HCT116 (cell line): ENCODE measurements around the gene CFAP61. TPM values are rescaled to one million over a fixed set of nuclear protein-coding genes. Genes with fewer than 3 reads are reported as not detected.

Experiments
- ATAC-seq: fragments of 200-7000 bp; cut with Tn5 transposase; 2 replicates; pipeline ENCODE4 v1.9.1; 2020; ENCODE audit warnings: mild to moderate bottlenecking, moderate library complexity
- Bru-seq: library from RNA; stranded (reverse); fragments of 400-500 nt; gene quantifications from one replicate; lab custom pipeline; 2021; lab: Mats Ljungman, UMichigan
- BruChase-seq, 2 experiments: library from RNA; stranded (reverse); fragments of 400-500 nt; gene quantifications; one replicate each; lab custom pipeline; 2021; lab: Mats Ljungman, UMichigan
- BruUV-seq: library from RNA; stranded (reverse); fragments of 400-500 nt; replicated peaks from 2 replicates; lab custom pipeline; 2021; lab: Mats Ljungman, UMichigan
- CTCF ChIA-PET: fragments of 300-600 bp; sonication (Branson Sonifier 250); formaldehyde crosslinking; loops from one replicate; lab custom pipeline; 2021; ENCODE audit warnings: antibody characterized with exemption; lab: Charles Lee
- POLR2A ChIA-PET: fragments of 300-600, 350-600 bp; sonication (Branson Sonifier 250); formaldehyde crosslinking; loops from one replicate; lab custom pipeline; 2021; ENCODE audit warnings: antibody characterized with exemption; lab: Charles Lee
- RAD21 ChIA-PET, 2 experiments: fragments of 300-600 bp; sonication (Branson Sonifier 250); formaldehyde crosslinking; loops; one replicate each; lab custom pipeline; 2023; ENCODE audit warnings: low total read pairs in 2 of 2; ENCODE audit not compliant: uncharacterized antibody in 2 of 2, unreplicated experiment in 2 of 2, low non-redundant PET in 1 of 2; lab: Charles Lee
- DNase-seq: peaks from one replicate; pipeline ENCODE4 v3.0.0-alpha.2; 2010; ENCODE audit warnings: low read depth, low spot score
- H2AFZ ChIP-seq: fragments of 200-600 bp; shearing (Covaris generic), sonication (generic); 2 replicates; pipeline ENCODE4 v1.6.1; 2017; ENCODE audit warnings: low read depth, mixed run types, mixed read lengths, antibody characterized with exemption, low read length; ENCODE audit not compliant: poor library complexity, severe bottlenecking
- H3K27ac ChIP-seq: 2 replicates; pipeline ENCODE4 v1.5.1; 2012; ENCODE audit warnings: low read depth, low read length
- H3K27me3 ChIP-seq: fragments of 200-600 bp; sonication (generic); 2 replicates; pipeline ENCODE4 v1.6.1; 2016; ENCODE audit warnings: mixed run types, low read length, mixed read lengths; ENCODE audit not compliant: insufficient read depth
- H3K36me3 ChIP-seq, 2 experiments: fragments of 200-500 bp in 1 of 2; fragments of 200-600 bp in 1 of 2; sonication (Bioruptor generic) in 1 of 2; sonication (generic) in 1 of 2; 2 replicates each; pipeline versions ENCODE4 v1.5.1 to v1.6.1; 2014 to 2016; ENCODE audit warnings: low read length in 2 of 2, inconsistent platforms in 1 of 2, mixed read lengths in 1 of 2, mixed run types in 1 of 2; ENCODE audit not compliant: insufficient read depth in 2 of 2, control insufficient read depth in 1 of 2
- H3K4me1 ChIP-seq, 2 experiments: fragments of 200-600 bp in 1 of 2; sonication (generic) in 1 of 2; 2 replicates each; pipeline versions ENCODE4 v1.5.1 to v1.6.1; 2012 to 2017; ENCODE audit warnings: low read length in 2 of 2, inconsistent platforms in 1 of 2, mild to moderate bottlenecking in 1 of 2, mixed read lengths in 1 of 2, mixed run types in 1 of 2, moderate library complexity in 1 of 2; ENCODE audit not compliant: insufficient read depth in 2 of 2, control insufficient read depth in 1 of 2
- H3K4me2 ChIP-seq: fragments of 200-600 bp; sonication (generic); 2 replicates; pipeline ENCODE4 v1.6.1; 2017; ENCODE audit warnings: mixed run types, low read length, mixed read lengths
- H3K4me3 ChIP-seq, 2 experiments: fragments of 200-600 bp in 1 of 2; sonication (generic) in 1 of 2; replicated peaks in 1 of 2; 2 replicates each; pipeline ENCODE4 v1.5.1; 2011 to 2016; ENCODE audit warnings: low read length in 2 of 2, control low read depth in 1 of 2, low read depth in 1 of 2, mild to moderate bottlenecking in 1 of 2, mixed read lengths in 1 of 2, mixed run types in 1 of 2
- H3K79me2 ChIP-seq: fragments of 200-600 bp; sonication (generic); 2 replicates; pipeline ENCODE4 v1.6.1; 2017; ENCODE audit warnings: mild to moderate bottlenecking, mixed run types, low read length, moderate library complexity, mixed read lengths; ENCODE audit not compliant: insufficient read depth
- H3K9ac ChIP-seq: fragments of 200-600 bp; sonication (generic); 2 replicates; pipeline ENCODE4 v1.6.1; 2016; ENCODE audit warnings: low read length, mixed read lengths
- H3K9me2 ChIP-seq: fragments of 200-600 bp; sonication (generic), shearing (Covaris generic); 2 replicates; pipeline ENCODE4 v1.6.1; 2017; ENCODE audit warnings: mixed run types, mild to moderate bottlenecking, moderate library complexity; ENCODE audit not compliant: insufficient read depth
- H3K9me3 ChIP-seq, 2 experiments: fragments of 200-500 bp in 1 of 2; fragments of 200-600 bp in 1 of 2; sonication (Bioruptor generic) in 1 of 2; sonication (generic) in 1 of 2; 2 replicates each; pipeline ENCODE4 v1.6.1; 2014 to 2017; ENCODE audit warnings: low read length in 2 of 2, mixed read lengths in 2 of 2, inconsistent platforms in 1 of 2, low read depth in 1 of 2, mild to moderate bottlenecking in 1 of 2, mixed run types in 1 of 2, moderate library complexity in 1 of 2; ENCODE audit not compliant: control insufficient read depth in 1 of 2, insufficient read depth in 1 of 2
- H4K20me1 ChIP-seq: fragments of 200-600 bp; sonication (generic), shearing (Covaris generic); 2 replicates; pipeline ENCODE4 v1.6.1; 2017; ENCODE audit warnings: mixed run types, mild to moderate bottlenecking, moderate library complexity; ENCODE audit not compliant: insufficient read depth
- CBX3 ChIP-seq: IDR thresholded peaks from 2 replicates; pipeline ENCODE4 v1.6.1; 2012; ENCODE audit warnings: low read depth
- ELF1 ChIP-seq: IDR thresholded peaks from 2 replicates; pipeline ENCODE4 v1.6.1; 2012; ENCODE audit warnings: low read depth, borderline replicate concordance
- EZH2 ChIP-seq: fragments of 200-600 bp; sonication (generic); IDR thresholded peaks from 2 replicates; pipeline ENCODE4 v1.6.1; 2017; ENCODE audit warnings: antibody characterized with exemption, mixed run types
- POLR2A ChIP-seq: IDR thresholded peaks from 2 replicates; pipeline ENCODE4 v1.7.0; 2011; ENCODE audit warnings: borderline replicate concordance; ENCODE audit not compliant: insufficient read depth, insufficient read length; ENCODE audit errors: extremely low read depth
- POLR2AphosphoS5 ChIP-seq: IDR thresholded peaks from 2 replicates; pipeline ENCODE4 v1.6.1; 2011; ENCODE audit warnings: mild to moderate bottlenecking, low read depth, low read length, moderate library complexity
- SIN3A ChIP-seq: IDR thresholded peaks from 2 replicates; pipeline ENCODE4 v1.6.1; 2012; ENCODE audit warnings: low read depth
- YY1 ChIP-seq: IDR thresholded peaks from 2 replicates; pipeline ENCODE4 v1.6.1; 2011; ENCODE audit warnings: low read length, low read depth, moderate library complexity, mild to moderate bottlenecking; ENCODE audit not compliant: insufficient replicate concordance; ENCODE audit errors: extremely low read depth
- ZFX ChIP-seq: fragments of 450-650 bp; IDR thresholded peaks from 2 replicates; pipeline ENCODE4 v1.6.1; 2017
- ZNF274 ChIP-seq: fragments of 200-500 bp; sonication (Bioruptor generic); IDR thresholded peaks from 2 replicates; pipeline ENCODE4 v1.6.1; 2014; ENCODE audit warnings: mild to moderate bottlenecking, low read depth, low read length, inconsistent platforms
- intact Hi-C: fragments of 100-400 bp; cut with micrococcal nuclease; formaldehyde crosslinking; loops from 2 replicates; pipeline ENCODE4 v1.10.0; 2022
- long read RNA-seq: library from polyadenylated mRNA; unstranded; transcript quantifications from one replicate; pipeline ENCODE4 v2.0.0, GENCODE V29; 2021; ENCODE audit not compliant: unreplicated experiment
- polyA plus RNA-seq: library from polyadenylated mRNA; unstranded; fragments of >200 nt; gene quantifications from 2 replicates; pipeline ENCODE4 v1.2.1, GENCODE V29; 2012; ENCODE audit warnings: missing spikeins
- total RNA-seq: library from RNA; stranded (reverse); gene quantifications from one replicate; pipeline ENCODE4 v1.2.1, GENCODE V29; 2021; ENCODE audit not compliant: unreplicated experiment
- TF ChIP-seq, protein P1 (sequence below): IDR thresholded peaks from 2 replicates; pipeline ENCODE4 v1.6.1; 2012
- TF ChIP-seq, protein P2 (sequence below): IDR thresholded peaks from 2 replicates; pipeline ENCODE4 v1.6.1; 2011; ENCODE audit warnings: mild to moderate bottlenecking, low read length, moderate library complexity; ENCODE audit not compliant: insufficient replicate concordance; ENCODE audit errors: extremely low read depth
- TF ChIP-seq, protein P3 (sequence below): IDR thresholded peaks from 2 replicates; pipeline ENCODE4 v1.6.1; 2012; ENCODE audit warnings: low read depth

Gene CFAP61, protein sequence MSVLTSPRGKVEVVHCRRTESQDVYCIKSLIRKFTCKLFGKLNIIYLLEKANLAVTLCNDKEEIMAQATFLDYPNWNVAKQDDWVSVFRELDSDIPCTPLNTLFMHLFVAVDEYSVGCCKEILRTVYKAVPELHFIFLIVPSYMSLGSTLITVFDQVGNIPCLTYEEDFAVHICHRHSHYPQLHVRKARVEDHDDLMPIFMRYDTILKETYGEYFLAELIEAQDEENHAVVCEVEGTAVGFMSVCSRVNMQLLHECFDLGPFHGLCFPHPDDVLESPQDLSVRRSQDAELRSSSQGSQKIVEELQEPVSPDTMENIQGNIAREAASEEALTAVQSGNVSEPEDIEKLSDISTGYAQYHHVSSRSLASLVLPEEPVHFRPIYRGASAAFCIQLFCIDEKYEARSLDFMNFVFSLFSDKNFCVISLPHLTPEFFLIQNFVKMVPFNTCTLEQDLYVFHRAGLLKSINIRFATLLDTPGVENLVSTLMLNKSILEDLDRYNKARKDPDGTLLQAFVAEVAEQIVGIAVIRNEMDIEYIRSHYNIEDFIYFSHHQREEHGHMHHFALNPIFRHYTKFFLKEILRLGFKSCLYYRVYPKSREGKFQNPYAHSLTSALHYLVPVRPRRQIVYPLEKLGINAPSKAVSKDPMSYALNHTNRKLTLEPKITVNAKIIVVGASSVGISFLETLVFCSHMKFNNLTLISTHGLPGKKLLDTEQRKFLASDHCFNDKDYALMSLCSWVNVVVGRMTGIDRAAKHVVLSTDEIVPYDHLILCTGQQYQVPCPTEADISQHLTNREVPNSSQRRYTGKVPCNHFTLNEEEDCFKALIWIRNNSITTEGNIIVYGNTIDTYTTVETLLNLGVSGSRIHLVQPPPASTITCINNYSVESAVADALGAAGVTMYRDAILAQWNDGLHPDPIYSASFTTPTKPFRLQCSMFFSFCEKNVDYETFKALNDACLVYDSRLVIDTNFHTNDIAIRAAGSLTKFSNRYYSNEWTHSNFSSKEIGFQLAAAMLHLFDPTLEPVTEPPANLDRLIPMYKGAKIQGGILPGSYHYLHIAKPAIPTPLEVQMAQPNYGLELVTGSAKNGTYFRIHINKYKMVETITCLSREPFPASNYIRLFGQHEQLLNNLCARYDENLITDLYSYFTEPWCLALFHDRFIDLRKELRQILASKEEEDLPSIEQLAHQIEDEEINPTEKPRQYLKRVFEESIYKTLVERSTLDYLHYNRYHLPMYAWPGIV
- total RNA-seq (1.7 TPM), Bru-seq, nascent RNA (percentile 18 among the genes with signal in this experiment), BruChase-seq, experiment 1, labeled RNA remaining after a 6-hour chase (percentile 14 among the genes with signal in this experiment), BruChase-seq, experiment 2, labeled RNA remaining after a 2-hour chase (percentile 19 among the genes with signal in this experiment)
- polyA plus RNA-seq = 0.84 and 0.86 TPM in 2 replicates
- long read RNA-seq = 0 reads

DNA sequence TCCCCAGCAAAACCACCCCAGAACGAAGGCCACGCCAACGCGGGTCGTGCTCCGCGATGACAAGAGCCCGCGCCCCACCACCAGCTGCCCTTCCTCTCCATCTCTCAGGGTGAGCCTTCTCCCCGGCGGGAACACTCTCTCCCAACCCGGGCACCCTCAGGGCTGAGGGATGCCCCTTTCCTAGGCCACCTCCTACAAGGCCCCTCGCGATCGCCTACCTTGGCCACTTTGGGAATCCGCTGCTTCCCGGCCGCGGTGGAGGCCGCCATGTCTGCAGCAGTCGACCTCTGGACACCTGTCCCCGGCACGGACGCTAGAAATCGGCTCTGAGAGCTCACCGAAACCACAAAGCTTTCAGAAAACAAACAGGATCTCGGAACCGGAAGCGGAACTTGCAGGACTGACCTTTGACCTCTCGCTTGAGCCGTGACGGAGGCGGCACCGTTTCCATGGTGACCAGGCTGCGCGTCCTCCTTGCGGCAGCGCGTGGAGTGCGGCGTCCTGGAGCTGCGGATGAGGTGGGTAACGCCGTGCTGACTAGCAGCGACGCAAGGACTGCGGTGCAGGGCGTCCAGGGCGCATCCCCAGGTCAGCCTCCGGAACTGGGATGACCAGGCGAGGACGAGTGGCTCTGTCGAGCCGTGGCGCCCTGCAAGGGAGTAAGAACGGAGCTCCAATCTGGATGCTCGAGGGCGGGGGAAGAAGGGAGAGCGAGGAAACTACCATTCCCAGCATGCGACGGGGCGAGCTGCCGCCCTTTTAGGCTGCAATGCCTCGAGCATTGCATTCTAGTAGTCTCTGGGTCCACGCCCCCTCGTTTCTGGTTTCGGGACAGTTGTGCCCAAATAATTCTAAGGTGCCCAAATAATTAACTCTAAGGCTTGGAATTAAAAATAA is at the start of gene CFAP61, which contains the start of gene CRNKL1:
Gene CFAP61 (plus strand): TSS at position 459 of the 897 bp plus-strand sequence. CDS start 4,122 bp downstream, outside the sequence.
Gene CRNKL1 (minus strand): TSS at position 393 of the 897 bp plus-strand sequence. CDS start 124 bp downstream, at position 269.
- RAD21 ChIA-PET = no interaction called here
- ATAC-seq = peak; percentile 96
- DNase-seq = peak; percentile 94
- H3K4me3 ChIP-seq = peak within 1 kb of the TSS; percentile 85 to 95
- peak within 1 kb of the TSS; percentile 79 for H2AFZ ChIP-seq
- H3K4me1 ChIP-seq = peaks cover 9 to 15% of the 10 kb centered on the region in 2 experiments; a peak in 3 of 4 replicates
- peaks cover 21% of the 10 kb centered on the region for H3K79me2 ChIP-seq
- H3K27ac ChIP-seq = peak within 1 kb of the TSS; percentile 68
- peaks cover 19 to 23% of the 10 kb centered on the region in 2 experiments for H3K36me3 ChIP-seq
- no peaks in the 10 kb centered on the region for H3K9me3 ChIP-seq
- H3K9ac ChIP-seq = peak within 1 kb of the TSS; percentile 83
- peak within 1 kb of the TSS; percentile 81 for H3K4me2 ChIP-seq
- POLR2A ChIA-PET = interaction anchor here (0.8 to 1.5 kb wide), 4 partner anchors 10 to 19 kb away, joined by 3 to 4 read pairs (median 3); no protein-coding TSS in a partner anchor
- no TSS peak for BruUV-seq
- no peaks in the 10 kb centered on the region for H4K20me1 ChIP-seq
- intact Hi-C loops = no loop called here
- CTCF ChIA-PET = interaction anchor here (1.4 kb wide), 1 partner anchor 35 kb away, joined by 6 read pairs; the partner anchor contains the start of gene NAA20
- no peaks in the 10 kb centered on the region for H3K27me3 ChIP-seq
- H3K9me2 ChIP-seq = no peaks in the 10 kb centered on the region
- peak; percentile 65 for TF ChIP-seq POLR2AphosphoS5
- no peak for TF ChIP-seq ZNF274
- peak; percentile 67 for TF ChIP-seq ZFX
- peak; percentile 54 for TF ChIP-seq POLR2A
- TF ChIP-seq ELF1 = peak; percentile 60
- TF ChIP-seq CBX3 = 0 out of 2 replicates have a peak, but pooled peaks have one; percentile 19
- TF ChIP-seq, protein P1, sequence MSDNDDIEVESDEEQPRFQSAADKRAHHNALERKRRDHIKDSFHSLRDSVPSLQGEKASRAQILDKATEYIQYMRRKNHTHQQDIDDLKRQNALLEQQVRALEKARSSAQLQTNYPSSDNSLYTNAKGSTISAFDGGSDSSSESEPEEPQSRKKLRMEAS = peak; percentile 97
- no peak for TF ChIP-seq EZH2
- TF ChIP-seq, protein P2, sequence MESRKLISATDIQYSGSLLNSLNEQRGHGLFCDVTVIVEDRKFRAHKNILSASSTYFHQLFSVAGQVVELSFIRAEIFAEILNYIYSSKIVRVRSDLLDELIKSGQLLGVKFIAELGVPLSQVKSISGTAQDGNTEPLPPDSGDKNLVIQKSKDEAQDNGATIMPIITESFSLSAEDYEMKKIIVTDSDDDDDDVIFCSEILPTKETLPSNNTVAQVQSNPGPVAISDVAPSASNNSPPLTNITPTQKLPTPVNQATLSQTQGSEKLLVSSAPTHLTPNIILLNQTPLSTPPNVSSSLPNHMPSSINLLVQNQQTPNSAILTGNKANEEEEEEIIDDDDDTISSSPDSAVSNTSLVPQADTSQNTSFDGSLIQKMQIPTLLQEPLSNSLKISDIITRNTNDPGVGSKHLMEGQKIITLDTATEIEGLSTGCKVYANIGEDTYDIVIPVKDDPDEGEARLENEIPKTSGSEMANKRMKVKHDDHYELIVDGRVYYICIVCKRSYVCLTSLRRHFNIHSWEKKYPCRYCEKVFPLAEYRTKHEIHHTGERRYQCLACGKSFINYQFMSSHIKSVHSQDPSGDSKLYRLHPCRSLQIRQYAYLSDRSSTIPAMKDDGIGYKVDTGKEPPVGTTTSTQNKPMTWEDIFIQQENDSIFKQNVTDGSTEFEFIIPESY = no peak
- peak; percentile 21 for TF ChIP-seq YY1
- TF ChIP-seq SIN3A = peak; percentile 95
- TF ChIP-seq, protein P3, sequence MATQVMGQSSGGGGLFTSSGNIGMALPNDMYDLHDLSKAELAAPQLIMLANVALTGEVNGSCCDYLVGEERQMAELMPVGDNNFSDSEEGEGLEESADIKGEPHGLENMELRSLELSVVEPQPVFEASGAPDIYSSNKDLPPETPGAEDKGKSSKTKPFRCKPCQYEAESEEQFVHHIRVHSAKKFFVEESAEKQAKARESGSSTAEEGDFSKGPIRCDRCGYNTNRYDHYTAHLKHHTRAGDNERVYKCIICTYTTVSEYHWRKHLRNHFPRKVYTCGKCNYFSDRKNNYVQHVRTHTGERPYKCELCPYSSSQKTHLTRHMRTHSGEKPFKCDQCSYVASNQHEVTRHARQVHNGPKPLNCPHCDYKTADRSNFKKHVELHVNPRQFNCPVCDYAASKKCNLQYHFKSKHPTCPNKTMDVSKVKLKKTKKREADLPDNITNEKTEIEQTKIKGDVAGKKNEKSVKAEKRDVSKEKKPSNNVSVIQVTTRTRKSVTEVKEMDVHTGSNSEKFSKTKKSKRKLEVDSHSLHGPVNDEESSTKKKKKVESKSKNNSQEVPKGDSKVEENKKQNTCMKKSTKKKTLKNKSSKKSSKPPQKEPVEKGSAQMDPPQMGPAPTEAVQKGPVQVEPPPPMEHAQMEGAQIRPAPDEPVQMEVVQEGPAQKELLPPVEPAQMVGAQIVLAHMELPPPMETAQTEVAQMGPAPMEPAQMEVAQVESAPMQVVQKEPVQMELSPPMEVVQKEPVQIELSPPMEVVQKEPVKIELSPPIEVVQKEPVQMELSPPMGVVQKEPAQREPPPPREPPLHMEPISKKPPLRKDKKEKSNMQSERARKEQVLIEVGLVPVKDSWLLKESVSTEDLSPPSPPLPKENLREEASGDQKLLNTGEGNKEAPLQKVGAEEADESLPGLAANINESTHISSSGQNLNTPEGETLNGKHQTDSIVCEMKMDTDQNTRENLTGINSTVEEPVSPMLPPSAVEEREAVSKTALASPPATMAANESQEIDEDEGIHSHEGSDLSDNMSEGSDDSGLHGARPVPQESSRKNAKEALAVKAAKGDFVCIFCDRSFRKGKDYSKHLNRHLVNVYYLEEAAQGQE = no peak
